Brain pericyte (primary cell): ENCODE results near the gene FGF2.
"Not testable (repeated sequence)": the region's sequence is repeated elsewhere in the genome, so short reads cannot be mapped to it uniquely, and the experiment has no call there.

Experiments
- DNase-seq: peaks from one replicate; pipeline ENCODE4 v3.0.0-alpha.2; 2012; ENCODE audit warnings: low read depth, low spot score

The FGF2 gene

DNA sequence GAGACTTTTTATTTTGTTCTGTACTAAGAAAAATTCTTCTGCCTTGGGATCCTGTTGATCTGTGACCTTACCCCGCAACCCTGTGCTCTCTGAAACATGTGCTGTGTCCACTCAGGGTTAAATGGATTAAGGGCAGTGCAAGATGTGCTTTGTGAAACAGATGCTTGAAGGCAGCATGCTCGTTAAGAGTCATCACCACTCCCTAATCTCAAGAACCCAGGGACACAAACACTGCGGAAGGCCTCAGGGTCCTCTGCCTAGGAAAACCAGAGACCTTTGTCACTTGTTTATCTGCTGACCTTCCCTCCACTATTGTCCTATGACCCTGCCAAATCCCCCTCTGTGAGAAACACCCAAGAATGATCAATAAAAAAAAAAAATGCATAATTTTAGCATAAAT, 13.8 kb upstream of the FGF2 start:
- DNase-seq: not testable (repeated sequence)

DNA sequence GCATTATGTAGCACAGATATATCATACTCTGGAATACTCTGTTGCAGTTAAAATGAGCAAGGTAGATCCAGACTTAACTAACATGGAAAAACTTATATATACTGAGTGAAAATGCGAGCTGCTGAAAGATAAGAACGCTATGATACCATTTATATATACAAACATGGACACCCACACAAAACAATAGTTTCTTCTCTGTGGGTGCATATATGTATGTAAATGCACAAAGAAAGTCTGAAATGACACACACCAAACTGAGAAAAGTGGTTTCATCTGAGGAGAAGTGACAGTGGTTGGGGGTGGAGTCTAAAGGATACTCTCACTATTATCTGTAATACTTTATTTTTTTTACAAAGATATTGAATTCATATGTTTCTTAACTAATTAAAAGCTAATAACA, 12.2 kb upstream of the FGF2 start:
- no peak for DNase-seq

DNA sequence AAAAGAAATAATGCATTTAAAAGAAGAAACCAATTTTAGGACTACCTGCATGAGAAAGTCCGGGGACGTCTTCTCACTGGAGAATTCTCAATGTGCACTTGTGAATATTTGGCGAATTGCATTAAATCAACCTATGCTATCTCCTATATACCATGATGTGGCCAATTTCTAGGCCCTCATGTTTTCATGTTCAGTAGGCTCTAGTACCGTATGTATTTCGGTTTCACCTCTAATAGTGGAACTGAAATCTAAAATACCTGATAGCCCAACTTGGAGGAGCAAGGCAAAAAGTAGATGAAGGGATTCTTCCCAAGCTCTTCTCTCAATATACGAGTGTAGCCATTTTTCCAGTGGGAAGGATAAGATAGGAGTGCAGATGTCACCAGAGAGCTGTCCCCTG, 11.4 kb upstream of the FGF2 start:
- DNase-seq: no peak

DNA sequence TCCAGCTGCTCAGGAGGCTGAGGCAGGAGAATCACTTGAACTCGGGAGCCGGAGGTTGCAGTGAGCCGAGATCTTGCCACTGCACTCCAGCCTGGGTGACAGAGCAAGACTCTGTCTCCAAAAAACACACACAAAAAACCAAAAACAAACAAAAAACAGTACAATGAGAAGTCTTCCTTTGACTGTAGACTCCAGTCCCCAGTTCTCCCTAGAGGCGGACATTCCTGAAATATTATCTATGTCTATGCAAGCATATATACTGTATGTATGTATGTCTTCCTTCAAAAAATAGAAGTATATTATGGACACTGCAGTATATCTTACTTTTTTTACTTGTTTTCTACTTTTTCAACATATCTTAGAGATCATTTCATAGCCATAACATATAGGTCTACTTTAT, 10.2 kb upstream of the FGF2 start:
- DNase-seq: no peak

DNA sequence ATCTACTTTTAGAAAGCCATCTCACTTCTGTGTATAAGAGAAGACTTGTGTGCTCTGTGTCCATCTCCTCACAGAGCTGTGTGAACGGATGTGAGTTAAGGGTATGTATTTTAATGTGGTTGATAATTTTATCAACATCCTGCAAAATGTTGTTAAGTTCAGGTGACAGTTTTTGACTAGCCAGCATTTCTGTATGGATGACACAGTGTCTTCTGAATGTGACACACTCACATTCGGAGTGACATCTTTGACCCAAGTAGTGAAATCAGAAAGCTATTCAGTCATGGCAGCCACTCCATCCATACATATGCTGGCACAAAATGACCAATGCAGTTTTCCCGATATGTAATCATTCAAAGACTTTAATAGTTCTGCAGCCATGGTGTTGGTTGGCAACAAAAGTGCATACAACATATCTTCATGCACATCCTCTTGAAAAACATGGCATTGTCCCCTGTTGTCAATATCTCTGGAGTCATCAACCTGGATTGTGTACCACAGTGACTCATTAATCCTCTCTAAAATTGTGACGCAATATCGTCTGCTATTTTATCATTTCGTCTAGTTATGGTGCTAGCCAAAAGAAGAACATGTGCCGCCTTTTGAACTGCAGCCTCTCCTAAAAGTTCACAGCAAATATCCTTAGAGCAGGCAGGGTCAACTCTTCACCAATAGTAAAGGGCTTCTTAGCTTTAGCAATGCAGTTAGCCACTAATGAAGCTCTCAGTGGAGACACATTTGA, 6.8 kb upstream of the FGF2 start:
- no peak for DNase-seq

DNA sequence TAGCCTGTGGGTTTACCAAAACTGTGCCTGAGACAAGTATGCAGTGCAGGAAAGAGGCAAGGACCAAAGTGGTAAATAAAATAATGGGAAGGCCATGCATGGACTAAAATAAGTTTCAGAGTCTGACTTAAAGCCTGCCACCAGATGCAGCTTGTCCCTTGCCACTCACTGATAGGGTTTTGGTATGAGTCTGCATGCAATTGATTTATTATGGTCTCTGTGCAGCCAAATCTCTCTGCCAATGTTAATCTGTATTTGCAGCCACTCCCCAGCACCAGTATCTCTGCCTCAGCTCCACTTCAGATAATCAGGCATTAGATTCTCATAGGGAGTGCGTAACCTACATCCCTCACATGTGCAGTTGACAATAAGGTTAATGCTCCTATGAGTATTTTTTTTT, 5.5 kb upstream of the FGF2 start:
- DNase-seq: no peak

DNA sequence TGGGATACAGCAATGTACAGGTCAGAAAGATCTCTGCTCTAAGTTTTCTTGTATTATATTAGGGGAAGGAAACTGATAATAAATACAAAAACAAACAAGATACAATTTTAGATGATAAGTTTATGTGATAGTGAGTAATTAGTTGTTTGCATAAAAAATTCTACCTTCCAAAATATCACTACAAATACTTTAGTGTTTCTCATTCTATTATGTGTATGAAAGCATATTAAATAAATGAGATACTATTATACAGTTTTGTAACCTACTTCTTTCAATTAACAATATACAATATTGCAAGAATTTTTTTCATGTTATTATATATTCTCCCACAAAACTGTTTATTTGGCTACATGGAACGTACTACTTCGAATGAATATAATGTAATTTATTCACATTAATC, 4.2 kb upstream of the FGF2 start:
- no peak for DNase-seq

DNA sequence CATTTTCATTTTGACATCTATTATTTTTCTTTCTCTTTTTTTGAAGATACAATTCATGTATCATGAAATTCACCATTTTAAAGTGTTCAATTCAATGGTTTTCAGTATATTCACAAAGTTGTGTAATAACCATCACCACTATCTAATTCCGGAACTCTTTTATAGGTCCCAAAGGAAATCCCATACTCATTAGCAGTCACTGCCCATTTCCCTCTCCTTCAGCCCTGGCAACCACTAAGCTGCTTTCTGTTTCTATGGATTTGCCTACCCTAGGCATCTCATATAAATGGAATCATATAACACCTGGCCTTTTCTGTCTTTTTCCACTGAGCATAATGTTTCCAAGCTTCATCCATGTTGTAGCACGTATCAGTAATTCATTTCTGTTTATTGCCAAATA, 3.2 kb upstream of the FGF2 start:
- DNase-seq: no peak

DNA sequence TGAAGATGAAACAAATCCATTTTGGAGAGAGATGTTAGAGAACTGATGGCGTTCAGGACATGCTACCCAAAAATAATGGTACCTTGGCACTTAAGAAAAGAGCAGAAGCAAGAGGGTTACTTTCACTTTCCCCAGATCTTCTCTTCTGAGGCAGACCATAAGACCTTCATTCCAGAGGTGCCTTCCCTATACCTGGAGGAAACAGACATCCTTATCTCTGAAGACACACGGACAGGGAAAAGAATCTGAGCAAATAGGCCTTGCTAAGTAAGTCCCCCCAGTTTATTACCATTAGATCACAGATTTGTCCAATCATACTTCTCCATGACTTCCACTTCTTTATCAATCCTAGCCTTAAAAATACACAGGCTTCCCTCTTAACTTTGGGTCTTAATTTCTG, 2.0 kb upstream of the FGF2 start:
- DNase-seq: no peak

DNA sequence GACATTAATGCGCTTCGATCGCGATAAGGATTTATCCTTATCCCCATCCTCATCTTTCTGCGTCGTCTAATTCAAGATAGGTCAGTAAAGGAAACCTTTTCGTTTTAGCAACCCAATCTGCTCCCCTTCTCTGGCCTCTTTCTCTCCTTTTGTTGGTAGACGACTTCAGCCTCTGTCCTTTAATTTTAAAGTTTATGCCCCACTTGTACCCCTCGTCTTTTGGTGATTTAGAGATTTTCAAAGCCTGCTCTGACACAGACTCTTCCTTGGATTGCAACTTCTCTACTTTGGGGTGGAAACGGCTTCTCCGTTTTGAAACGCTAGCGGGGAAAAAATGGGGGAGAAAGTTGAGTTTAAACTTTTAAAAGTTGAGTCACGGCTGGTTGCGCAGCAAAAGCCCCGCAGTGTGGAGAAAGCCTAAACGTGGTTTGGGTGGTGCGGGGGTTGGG, 528 bp upstream of the FGF2 start:
- DNase-seq: no peak

DNA sequence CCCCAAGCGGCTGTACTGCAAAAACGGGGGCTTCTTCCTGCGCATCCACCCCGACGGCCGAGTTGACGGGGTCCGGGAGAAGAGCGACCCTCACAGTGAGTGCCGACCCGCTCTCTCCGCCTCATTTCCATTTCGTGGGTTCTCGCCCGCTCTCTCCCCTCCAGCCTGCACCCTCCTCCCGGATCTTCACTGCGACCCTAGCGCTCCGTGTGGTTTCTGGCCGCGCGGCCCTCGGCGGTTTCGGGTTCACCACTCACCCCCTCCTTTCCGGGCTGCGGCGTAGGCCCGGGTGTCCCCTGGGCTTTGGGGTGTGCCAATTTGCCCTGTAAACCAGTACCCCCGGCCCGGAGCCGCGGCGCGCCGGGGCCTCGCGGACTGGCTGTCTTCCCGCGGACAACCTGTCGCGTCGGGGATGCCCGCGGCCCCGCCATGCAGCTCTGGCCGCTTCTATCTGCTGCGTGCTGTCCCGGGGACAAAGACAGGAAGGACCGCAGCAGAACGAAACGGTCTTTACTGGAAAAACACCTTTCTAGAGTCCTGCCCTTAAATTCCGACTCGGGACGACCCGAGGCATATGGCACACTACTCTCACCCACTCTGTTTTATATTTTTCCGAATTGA, 737 bp downstream of the FGF2 start:
- DNase-seq: no peak

DNA sequence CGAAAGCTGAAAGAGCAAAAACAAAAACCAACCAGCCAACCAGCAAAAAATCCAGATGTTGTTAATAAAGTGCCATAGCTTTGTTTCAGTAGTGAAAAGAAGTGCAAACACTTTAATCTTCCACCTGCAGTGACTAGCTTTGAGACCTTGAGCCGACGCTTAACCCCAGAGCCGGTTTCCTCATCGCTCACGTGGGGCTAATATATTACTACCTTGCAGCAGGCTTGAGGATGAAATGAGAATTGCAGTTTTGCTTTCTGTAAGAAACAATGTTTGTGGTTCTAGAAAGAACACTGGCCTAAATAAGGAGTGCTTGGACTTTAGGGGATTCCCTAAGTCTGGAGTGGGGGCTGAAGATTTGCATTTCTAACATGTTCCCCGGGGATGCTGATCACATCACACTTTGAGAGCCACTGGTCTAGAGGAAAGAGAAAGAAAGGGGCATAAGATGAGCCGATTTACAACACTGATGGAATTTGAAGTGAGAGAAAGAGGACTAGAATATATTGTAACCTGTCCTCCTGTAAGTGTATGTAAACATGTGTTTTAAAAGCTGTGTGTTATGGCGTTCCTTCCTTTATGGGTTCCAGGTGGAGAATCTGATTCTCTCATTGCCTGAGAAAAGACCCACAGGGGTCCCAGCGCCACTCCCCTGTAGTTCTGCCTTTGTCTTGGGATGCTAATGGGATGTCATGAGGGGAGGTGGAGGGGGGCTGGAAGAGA, 1.4 kb downstream of the FGF2 start:
- DNase-seq: no peak

DNA sequence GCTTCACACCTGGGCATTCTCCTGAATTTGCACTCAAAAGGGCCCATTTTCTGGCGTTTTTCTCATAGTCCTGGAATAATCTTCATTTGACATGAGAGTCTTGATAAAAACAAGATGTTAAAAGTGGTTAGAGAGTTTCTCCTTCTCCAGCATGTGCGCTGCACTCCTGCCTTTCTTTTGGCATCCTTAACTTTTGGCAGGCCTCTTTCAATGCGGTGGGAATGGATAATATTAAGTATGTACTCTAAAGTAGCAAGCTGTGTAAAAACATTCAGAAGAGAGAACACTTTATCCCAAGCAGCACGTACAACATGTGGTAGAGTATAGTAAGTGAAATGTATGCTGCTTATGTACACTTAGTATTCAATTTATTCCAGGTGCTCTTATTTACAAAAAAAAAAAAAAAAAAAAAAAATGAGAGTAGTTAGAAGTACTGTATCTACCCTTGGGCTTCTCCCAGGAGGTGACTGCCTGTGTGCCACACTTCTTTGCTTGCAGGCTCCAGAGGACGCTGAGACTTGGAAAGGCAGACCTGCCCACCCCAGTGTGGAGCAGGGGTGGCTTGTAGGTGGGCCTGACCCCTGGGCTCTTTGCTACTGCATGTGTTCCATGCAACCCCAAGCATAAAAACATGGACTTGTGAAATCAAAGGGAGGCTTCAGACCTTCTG, 3.9 kb downstream of the FGF2 start:
- no peak for DNase-seq

DNA sequence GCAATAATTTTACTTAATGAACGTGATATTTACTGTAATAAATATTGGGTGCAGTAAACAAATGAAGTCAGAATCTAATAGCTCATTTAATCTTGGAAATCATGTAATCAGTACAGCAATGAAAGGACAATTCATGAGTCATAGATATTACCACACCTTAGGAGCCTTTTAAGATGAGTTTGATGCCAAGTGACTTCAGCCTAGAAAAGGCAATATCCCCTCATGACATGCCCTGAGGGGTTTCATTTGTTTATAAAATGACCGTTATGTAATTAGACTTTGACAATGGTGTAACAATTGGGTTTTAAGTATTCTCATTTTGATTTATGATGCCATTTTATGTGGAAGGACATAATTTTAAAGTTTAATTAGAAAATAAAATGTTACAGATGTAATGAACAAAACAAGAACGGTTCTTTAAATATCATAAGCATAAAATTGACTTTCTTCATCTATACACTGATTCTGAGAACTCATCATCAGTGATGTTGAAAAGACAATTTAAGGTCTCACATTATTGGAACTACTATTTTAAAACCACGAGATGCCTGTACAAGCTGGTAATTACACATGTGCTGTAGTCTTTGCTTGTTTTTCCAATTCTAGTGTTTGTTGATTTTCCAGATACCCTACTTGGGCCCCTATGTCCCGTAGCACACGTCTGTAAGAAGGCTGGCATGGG, 5.0 kb downstream of the FGF2 start:
- no peak for DNase-seq

DNA sequence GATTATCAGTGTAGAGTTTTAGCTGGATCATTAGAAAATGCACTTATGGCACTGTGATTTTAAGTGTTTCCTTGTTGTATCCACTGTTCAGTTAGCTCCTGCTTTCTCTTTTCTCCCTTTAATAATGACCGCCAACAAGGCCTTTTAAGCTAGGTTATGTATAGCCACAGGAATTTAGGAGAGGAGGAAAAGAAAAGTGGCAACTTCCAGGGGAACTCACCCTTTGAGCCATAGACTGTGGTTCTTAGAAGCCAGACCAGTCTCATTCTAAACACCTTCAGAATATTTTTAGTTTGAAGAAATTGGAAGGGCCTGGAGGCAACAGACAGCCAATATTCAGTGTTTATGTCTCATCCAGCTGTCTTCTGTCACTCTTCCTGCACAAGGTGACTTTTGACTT, 6.1 kb downstream of the FGF2 start:
- DNase-seq: no peak

DNA sequence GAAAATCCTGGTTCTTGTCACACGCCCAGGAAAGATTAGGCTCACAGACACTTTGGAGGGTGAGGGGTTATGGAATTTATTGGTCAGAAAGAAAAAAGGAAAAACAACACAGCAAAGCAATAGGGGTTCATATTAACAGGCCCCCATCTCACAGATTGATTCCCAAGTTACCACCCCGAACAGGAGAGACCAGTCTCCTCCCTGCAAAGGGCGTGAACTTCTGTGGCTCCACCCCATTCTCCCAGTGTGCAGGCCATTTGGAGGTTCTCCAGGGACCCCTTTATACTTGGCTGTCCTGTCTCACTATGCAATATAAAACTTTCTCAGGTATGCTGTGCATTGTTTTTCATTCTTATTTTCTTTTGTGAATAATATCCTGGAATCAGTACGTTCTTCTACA, 7.4 kb downstream of the FGF2 start:
- DNase-seq: no peak

DNA sequence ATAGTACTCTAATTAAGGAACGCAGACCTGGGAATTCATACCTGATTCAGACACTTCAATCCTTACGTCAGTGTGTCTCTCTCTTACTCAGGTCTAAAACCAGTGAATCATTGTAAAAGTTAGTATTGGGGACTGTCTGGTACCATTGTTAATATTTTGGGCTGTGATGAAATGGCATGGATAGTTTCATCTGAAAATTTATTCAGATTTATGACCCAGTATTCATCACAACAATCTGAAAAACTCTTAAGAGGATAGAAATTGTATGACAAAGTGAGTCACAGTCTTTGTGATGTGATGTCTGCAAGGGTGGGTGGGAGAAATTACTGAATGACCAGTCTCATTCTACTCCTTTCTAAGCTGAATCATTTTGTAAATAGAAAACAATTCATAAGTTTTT, 10.3 kb downstream of the FGF2 start:
- DNase-seq: no peak

DNA sequence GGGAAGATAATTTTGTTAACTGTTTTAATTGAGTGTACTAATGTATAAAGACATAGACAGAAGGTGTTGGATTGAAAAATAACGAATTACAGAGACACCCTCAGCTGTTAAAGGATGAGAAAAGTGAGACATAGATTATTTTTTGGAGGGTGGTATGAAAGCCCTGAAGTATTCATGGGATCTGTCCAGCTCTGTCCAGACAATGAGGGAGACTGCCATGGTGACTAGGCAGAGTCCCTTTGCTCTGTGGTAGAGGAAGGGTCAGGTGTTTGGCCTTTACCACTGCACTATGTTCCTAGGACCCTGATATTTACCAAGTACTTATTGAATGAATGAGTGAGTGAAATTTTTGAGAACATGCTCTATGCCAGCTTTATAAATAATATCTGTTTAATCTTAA, 11.4 kb downstream of the FGF2 start:
- DNase-seq: no peak

DNA sequence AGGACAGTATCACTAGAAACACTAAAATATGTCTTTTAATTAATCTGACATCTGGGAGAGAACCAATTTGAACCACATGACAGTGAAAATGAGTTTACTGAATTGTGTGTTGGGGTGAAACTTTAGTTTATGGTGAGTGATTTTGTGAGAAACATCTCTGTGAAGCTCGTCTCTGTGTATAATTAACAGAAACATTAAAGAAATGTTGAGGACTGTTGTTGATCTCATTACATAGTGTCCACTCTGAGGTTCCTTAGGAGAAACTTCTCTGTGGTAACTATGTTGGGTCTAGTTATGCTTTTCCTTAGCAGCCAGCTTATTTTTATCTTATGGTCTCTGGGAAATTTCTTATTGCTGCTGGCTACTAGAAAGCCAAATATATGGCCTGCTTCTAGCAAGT, 15.8 kb downstream of the FGF2 start:
- DNase-seq: no peak

DNA sequence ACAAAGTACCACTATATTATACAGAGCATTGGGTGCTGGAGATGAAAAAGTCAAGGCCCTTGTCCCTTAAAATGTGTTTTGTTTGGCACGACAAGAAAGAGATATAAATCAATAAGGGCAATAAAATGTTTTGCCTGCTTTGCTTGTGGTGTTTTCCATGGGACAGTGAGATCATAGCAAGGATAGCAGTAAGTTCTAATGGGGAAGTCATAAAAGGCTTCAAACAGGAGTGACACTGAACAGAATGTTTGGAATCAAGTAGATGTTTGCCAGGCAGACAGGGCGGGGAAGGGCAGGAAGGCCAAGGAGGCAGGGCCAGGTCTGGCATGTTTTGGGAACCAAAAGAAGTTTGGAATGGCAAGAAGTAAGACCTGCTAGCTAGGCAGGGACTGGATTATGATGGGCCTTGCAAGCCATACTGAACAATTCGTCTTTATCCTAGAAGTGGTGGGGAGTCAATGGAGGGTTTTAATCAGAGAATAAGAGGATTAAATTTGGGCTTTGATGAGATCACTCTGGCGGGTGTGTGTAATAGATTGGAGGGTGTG, 16.4 kb downstream of the FGF2 start:
- DNase-seq: no peak

DNA sequence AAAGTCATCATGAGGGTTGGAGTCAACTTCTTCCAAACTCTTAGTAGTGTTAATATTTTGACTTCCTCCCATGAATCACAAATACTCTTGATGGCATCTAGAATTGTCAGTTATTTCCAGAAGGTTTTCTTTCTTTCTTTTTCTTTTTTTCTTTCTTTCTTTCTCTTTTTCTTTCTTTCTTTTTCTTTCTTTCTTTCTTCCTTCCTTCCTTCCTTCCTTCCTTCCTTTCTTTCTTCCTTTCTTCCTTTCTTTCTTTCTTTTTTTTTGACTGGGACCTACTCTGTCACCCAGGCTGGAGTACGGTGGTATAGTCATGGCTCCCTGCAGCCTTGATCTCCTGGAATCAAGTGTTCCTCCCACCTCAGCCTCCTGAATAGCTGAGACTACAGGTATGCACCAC, 17.8 kb downstream of the FGF2 start:
- DNase-seq: not testable (repeated sequence)

DNA sequence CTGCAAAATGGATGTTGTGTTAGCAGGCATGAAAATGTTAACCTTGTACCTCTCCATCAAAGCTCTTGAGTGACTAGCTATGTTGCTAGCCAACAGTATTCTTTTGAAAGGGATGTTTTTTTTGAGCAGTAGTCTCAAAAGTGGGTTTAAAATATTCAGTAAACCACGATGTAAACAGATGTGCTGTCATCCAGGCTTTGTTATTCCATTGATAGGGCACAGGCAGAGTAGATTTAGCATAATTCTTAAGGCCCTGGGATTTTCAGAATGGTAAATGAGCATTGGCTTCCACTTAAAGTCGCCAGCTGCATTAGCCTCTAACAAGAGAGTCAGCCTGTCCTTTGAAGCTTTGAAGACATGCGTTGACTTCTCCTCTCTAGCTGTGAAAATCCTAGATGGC, 18.4 kb downstream of the FGF2 start:
- no peak for DNase-seq
